K562 (cell line): ENCODE measurements around the gene FAM53A. TPM values are rescaled to one million over a fixed set of nuclear protein-coding genes. Genes with fewer than 3 reads are reported as not detected.
A peak's percentile ranks its signal among the peaks of the same experiment; 100 is the strongest.

Experiments
- AFF4 ChIP-seq: sonication (generic); formaldehyde crosslinking; IDR thresholded peaks from 2 replicates; pipeline ENCODE4 v1.8.0; 2023; ENCODE audit warnings: mild to moderate bottlenecking, missing genetic modification reagents
- DMBX1 ChIP-seq: fragments of 250-450 bp; sonication (Bioruptor Pico); IDR thresholded peaks from 2 replicates; pipeline ENCODE4 v1.8.0; 2022; ENCODE audit warnings: inconsistent platforms, mild to moderate bottlenecking, moderate library complexity, borderline replicate concordance
- FOXA3 ChIP-seq, 2 experiments: fragments of 450-650 bp in 1 of 2; sonication (generic) in 1 of 2; formaldehyde crosslinking; IDR thresholded peaks in 1 of 2; conservative IDR thresholded peaks in 1 of 2; 2 replicates each; pipeline versions ENCODE4 v1.4.0 to v1.8.0; 2020 to 2022; ENCODE audit warnings: mild to moderate bottlenecking in 2 of 2, missing genetic modification reagents in 1 of 2
- KDM1A ChIP-seq, 2 experiments: fragments of 450-650 bp; IDR thresholded peaks; 2 replicates each; pipeline ENCODE4 v1.6.1; 2016; ENCODE audit warnings: mild to moderate bottlenecking in 2 of 2
- L3MBTL2 ChIP-seq: fragments of 450-650 bp; IDR thresholded peaks from 2 replicates; pipeline ENCODE4 v1.6.1; 2016; ENCODE audit warnings: mild to moderate bottlenecking, moderate library complexity
- MAFK ChIP-seq: IDR thresholded peaks from 2 replicates; pipeline ENCODE4 v1.6.1; 2011; ENCODE audit warnings: low read length, improper control_type of control experiment
- NR2C2 ChIP-seq, 2 experiments: fragments of 200-800 bp in 1 of 2; sonication (Bioruptor generic) in 1 of 2; sonication (generic) in 1 of 2; formaldehyde crosslinking in 1 of 2; IDR thresholded peaks; 2 replicates each; pipeline versions ENCODE4 v1.6.1 to v1.8.0; 2016 to 2022; ENCODE audit warnings: mild to moderate bottlenecking in 1 of 2, missing compliant biosample characterization in 1 of 2, missing genetic modification characterization in 1 of 2, missing genetic modification reagents in 1 of 2
- PTTG1 ChIP-seq: fragments of 450-650 bp; IDR thresholded peaks from 2 replicates; pipeline ENCODE4 v1.6.1; 2016; ENCODE audit warnings: low read depth, mild to moderate bottlenecking, missing genetic modification characterization, missing compliant biosample characterization
- ZBTB2 ChIP-seq: fragments of 450-650 bp; IDR thresholded peaks from 2 replicates; pipeline ENCODE4 v1.6.1; 2016; ENCODE audit warnings: antibody characterized with exemption
- ZNF224 ChIP-seq: sonication (generic); formaldehyde crosslinking; IDR thresholded peaks from 2 replicates; pipeline ENCODE4 v1.8.0; 2022; ENCODE audit warnings: mild to moderate bottlenecking, missing genetic modification reagents
- ZNF407 ChIP-seq: fragments of 450-650 bp; IDR thresholded peaks from 2 replicates; pipeline ENCODE4 v1.6.1; 2016; ENCODE audit warnings: low read depth
- ZNF695 ChIP-seq: fragments of 450-650 bp; formaldehyde crosslinking; IDR thresholded peaks from 2 replicates; pipeline ENCODE4 v1.4.0; 2020; ENCODE audit warnings: mild to moderate bottlenecking, moderate library complexity
- ZNF79 ChIP-seq: fragments of 250-450 bp; sonication (Bioruptor Pico); IDR thresholded peaks from 2 replicates; pipeline ENCODE4 v1.4.0; 2020; ENCODE audit warnings: low read depth, mild to moderate bottlenecking, moderate library complexity
- polyA plus RNA-seq, 8 experiments: library from polyadenylated mRNA; depleted of rRNA in 4 of 8; stranded (reverse) in 5 of 8; unstranded in 3 of 8; fragments of >200 nt; fragmentation: Nextera tagmentation in 2 of 8; fragmentation: Illumina TruSeq in 1 of 8; extraction: Ambion mirVana in 2 of 8; extraction: Trizol in 1 of 8; gene quantifications; 2 replicates each; pipeline versions ENCODE4 v1.2.1 to v1.2.3, GENCODE V29; 2011 to 2014; ENCODE audit warnings: inconsistent platforms in 1 of 8, missing spikeins in 1 of 8
- total RNA-seq, 7 experiments: library from RNA; depleted of rRNA in 6 of 7; stranded (reverse); fragments of >200 nt in 6 of 7; fragmentation: Illumina TruSeq in 2 of 7; extraction: Trizol in 2 of 7; gene quantifications; 2 replicates each; pipeline versions ENCODE4 v1.2.1 to v1.2.3, GENCODE V29; 2011 to 2021; ENCODE audit warnings: low replicate concordance in 1 of 7

FAM53A gene
- total and polyA plus RNA-seq, 9 of the 15 experiments (the other 6 are each of a cell fraction or from before 2014, with no cell fraction given), result 0.53 to 2.7 (median 1.4) TPM; not detected in 2

- TF ChIP-seq DMBX1 (CRISPR knock-in tag), result no peak
- TF ChIP-seq ZNF79 (CRISPR knock-in tag), result no peak
- no peak for TF ChIP-seq PTTG1 (tag)
- peak in 1 of 2 experiments; percentile 64; a peak in 2 of 4 replicates for TF ChIP-seq KDM1A (IDR thresholded peaks at IDR 0.05)
- TF ChIP-seq FOXA3 (CRISPR knock-in tag; conservative IDR thresholded peaks at IDR 0.05 in 1 of 2, IDR thresholded peaks at IDR 0.05 in 1 of 2), result no peak
- TF ChIP-seq NR2C2 (CRISPR knock-in tag; IDR thresholded peaks at IDR 0.05), result no peak
- peak; percentile 61; the same call in 1 of the 2 replicates for TF ChIP-seq NR2C2 (tag; IDR thresholded peaks at IDR 0.05)
- 0 out of 2 replicates have a peak, but pooled peaks have one; percentile 21 for TF ChIP-seq L3MBTL2
- no peak for TF ChIP-seq AFF4
- TF ChIP-seq ZNF695, result no peak
- no peak for TF ChIP-seq MAFK
- no peak for TF ChIP-seq ZBTB2
- no peak for TF ChIP-seq ZNF224
- TF ChIP-seq ZNF407, result no peak
Measured at GRCh38 chr4:1593881-1594345, 90.2 kb downstream of the FAM53A start (continued).
